NCI-H2029 treated with DMSO at 0.1 percent for 48 hours (cell line): ENCODE measurements around the gene GRIN2C.
A peak's percentile ranks its signal among the peaks of the same experiment; 100 is the strongest.
"Not testable (repeated sequence)": the region's sequence is repeated elsewhere in the genome, so short reads cannot be mapped to it uniquely, and the experiment has no call there.

Experiments
- DNase-seq: peaks from one replicate; lab custom pipeline; 2025; lab: John Stamatoyannopoulos, UW

Gene GRIN2C

DNA sequence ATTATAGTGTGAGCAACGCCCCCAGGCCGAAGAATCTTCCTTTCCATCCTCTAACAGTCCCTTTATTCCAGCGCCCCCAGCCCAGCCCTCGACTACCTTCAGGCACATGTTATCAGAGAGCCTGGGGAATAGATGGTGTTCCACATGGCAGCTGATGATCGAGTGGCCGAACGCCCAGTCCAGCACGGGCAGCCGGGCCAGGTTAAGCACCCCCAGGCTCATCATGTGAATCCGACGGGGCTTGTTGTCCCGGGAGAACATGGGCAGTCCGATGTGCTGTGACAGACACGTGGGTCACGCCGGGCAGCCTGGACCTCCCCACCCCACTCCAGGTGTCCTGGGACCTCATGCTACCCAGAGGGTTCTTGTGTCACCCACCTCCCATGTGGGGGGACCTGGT lies 19.6 kb upstream of the GRIN2C start:
- no peak for DNase-seq

DNA sequence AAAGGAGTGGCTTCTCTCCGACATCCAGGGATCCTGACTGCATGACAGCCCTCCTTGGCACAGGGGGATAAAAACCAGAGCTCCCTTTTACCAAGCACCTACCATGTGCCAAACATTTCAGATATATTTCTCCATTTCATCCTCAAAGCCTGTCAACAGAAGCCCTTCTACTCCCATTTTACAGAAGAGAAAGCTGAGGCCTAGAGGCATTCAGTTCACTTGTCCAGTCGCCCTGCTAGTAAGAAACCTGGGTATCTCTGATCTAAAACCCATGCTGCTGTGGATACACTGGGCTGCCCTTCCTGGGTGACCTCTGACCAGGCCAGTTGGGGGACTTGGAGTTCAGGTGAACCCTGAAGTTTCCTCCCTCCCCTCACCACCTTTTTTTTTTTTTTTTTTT lies 19.0 kb upstream of the GRIN2C start:
- no peak for DNase-seq

DNA sequence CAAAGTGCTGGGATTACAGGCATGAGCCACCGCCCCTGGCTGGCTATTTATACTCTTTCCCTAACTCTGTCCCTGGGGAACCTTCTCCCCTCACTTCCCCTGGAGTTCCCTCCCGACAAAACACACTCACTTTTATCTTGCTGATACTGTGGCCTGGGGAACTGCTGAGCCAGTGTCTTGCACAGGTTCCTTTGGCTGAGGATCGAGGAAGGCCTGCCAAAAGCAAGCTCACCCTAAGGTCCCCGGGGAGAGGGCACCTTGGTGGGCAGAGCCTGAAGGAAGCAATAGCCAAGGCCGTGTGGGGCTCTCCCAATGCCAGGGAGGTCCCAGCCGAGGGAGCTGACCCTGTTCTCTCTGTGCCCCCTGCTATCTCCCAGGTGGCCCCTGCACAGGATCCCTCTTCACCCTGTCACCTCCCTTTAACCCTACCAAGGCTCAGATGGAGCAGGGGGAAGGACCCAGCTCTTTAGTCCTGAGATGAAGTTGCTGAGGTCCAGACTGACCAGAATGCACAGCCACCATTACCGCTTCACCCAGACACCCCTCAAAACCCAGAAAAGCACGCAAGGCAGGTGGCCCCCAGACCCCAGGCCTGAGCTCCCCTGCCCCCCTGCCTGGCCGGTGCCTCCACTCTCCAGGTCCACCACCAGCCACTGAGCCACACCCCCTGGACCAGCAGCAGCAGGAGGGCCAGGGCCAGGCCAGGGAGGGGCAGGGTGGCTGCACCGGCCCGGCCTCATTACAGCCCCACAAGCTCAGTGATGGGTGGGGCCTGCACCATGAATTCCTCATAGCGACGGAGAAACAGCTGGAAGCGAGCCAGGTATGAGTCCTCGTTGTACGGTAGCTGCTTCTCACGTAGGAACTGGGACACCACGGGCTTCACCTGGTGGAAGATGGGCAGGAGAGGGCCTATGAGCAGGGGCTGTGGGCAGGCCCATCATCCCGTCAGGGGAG lies 18.2 kb upstream of the GRIN2C start:
- no peak for DNase-seq

DNA sequence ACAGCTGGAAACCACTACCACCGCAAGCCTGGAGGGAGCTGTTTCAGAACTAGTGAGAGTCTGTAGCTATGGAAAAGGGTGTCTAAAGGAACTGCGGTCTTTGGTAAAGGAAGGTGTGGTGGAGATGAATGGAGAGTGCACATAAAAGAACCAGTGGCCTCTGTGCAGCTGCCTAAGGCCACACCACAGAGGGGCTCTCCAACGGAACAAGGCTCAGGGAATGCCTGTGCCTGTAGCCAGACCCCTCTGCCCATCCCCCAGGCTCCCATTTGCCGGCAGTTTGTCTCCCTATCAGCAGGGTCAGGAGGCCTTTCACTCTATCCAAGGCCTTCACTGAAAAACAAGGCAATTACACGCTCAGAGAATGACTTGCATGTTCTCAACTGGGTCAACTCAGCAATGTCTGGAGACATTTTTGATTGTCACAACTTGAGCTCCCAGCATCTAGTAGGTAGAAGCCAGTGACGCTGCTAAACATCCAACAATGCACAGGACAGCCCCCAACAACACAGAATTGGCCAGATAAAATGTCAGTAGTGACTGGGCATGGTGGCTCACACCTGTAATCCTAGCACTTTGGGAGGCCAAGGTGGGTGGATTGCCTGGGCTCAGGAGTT lies 16.4 kb upstream of the GRIN2C start:
- DNase-seq: no peak

DNA sequence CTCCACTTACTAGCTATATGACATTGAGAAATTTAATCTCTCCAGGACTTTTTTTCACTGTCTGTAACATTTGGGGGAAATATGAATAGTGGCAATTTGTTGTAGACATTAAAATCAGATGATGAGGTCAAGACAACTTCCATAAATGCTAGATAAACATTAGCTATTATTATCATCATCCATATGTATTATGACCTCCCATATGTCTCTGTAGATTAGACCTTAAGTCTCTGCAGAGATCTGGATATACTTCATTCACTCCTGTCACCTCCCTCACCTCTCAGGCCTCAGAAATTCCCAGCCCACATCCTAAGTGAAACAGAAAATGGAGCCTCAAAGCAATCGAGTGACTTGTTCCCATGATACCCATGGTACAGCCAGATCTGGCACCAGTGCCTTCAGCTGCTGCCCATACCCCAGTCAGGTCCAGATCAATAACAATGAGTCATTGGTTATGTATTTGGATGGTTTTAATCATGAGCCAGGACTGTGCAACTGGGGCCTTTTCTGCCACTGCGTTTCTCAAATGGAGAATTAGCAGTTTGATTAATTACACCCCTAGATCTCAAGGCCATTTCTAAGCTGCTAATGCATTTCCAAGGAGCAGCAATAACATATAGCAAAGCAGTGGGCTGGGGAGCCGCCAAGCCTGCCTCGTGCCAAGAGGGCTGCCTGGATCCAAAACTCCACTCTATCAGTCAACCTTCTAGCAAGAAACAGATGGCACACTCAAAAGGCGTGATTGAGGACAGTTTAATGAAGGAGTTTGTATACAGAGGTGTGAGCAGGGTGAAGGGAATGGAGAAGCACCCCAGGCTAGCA lies 15.7 kb upstream of the GRIN2C start:
- no peak for DNase-seq

DNA sequence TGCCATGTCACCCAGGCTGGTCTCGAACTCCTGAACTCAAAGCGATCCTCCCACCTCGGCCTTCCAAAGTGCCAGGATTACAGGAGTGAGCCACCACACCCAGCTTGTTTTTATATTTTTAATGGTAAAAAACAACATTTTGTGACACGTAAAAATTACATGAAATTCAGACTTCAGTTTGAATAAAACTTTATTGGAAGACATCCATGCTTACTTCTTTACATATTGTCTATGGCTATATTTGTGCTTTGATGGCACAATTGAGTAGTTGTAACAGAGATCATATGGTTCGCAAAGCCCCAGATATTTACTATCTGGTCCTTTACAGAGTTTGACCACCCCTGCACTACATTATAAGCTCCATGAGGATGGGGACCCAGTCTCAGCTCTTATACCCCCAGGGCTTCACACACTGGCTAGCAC lies 14.9 kb upstream of the GRIN2C start:
- no peak for DNase-seq

DNA sequence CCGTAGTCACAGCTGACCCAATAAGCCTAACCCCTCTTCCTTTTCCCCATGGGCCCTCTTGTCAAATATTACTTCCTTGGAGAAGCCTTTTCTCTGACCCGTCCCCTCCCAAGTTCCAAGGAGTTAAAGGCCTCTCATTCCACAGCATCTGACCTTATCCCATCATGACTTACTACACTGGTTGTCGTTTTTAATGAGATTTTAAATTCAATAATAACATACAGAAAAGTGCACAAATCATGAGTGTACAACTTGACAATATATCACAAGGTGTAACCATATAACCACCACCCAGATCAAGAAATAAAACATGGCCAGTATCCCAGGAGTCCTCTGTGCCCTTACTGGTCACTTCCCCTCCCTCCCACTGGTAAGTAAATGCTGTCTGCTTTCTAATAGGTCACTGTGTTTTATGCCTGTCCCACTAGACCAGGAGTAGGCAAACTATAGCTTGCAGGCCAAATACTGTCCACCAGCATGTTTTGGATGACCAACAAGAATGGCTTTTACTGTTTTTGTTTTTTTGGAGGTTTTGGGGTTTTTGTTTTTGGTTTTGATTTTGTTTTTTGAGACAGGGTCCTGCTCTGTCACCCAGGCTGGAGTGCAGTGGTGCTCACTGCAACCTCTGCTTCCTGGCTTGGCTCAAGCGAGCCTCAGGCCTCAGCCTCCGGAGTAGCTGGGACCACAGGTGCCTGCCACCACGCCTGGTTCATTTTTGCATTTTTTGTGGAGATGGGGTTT lies 14.4 kb upstream of the GRIN2C start:
- no peak for DNase-seq

DNA sequence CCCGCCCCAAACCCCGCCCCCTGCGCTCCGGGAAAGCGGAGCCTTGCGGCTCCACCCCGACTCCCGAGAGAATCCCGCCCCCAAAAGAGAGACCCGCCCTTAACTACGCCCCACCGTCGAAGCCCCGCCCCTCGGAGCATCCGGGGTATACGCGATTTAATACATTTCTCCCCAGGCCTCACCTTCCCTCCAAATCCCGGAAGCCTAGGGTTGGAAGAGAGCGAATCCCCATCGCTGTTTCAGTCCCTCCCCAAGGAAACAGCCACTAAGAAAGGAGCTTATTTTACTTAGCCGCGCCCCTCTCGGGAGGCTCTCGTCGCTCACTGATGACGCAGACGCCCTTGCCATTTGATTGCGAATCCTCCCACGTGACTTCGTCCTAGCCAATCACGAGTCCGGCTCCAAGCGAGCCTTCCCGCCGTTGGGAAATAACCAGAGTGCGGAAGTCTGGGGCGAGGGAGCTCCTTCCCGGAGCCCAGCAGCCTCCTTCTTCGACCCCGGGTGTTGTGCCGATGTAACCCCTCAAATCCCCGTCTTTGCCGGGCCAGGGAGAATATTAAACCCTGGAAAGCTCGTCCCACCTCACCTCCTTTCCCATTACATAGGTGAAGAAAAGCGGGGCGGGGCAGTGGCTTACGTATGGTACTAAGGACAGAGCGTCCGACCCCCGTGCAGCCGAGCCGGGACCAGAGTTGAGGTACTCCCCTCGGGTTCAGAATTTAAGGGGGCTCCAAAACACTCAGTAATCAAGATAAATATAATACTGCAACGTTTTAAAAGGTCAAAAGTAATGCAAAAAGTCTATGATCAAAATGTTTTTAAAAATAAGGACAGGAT lies 13.6 kb upstream of the GRIN2C start:
- DNase-seq: peak; percentile 97

DNA sequence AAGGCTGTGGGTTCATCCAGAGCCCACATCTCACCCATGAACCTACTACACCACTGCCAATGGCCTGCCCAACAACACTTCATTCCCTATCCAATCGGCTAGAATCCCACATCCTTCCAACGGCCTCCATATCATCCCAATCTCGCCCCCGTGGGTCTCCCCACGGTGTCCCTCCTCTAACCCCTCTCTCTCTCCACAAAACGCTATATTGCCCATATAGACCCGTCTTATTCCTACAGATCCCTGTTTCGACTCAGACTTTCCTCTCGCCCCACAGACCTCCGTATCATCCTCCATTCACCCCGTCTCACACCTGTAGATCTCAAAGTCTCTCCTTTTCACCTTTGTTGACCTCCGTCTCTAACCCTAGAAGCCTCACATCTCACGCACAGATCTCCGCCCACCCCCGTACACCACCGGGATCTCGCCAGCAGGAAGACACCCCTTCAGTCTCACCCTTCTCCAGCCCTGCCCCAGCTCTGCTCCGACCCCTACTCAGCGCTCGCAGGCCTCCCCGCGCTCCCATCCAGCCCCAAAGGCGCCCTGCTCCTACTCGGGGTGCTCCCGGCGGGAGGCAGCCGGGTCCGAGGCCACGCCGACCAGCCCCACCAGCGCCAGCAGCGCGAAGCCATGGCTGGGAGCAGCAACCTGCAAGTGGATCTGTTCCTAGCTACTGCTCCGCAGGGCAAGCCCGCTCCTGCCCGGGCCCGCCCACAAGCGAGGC lies 12.8 kb upstream of the GRIN2C start, which contains the start of gene FDXR:
Gene FDXR (minus strand): TSS at position 682 of the 724 bp plus-strand sequence. CDS start 50 bp downstream, at position 632.
- DNase-seq: no peak

DNA sequence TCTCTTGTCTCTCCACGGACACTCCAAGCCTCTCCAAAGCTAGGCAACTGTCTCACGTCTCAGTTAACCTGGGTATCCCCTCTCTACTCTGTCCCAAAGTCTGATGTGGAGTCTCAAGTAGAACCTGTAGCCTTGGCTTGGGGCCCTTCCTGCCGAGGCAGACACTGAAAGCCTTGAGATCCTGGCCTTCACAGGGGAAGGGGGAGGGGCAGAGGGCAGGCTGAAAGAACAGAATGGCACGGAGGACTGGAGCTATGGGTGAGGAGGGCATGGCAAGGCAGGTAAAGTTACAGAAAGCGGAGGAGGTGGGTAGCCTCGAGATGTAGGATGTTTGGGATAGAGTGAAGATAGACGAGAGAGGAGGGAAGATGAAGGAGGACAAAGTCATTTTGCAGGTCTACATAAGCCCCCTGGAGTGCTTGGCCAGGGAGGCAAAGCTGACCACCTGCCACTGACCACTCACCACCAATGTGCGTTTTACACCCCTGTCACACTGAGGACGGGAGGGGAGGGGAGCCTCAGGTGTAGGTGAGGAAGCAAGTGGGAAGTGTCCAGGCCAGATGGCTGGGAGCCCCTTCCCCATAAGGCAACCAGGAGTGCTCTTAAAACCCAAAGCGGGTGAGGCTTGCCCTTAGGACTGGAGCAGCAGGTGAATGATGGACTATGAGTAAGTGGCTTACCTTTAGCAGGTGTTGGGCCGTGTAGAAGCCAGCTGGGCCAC lies 11.8 kb upstream of the GRIN2C start:
- no peak for DNase-seq

DNA sequence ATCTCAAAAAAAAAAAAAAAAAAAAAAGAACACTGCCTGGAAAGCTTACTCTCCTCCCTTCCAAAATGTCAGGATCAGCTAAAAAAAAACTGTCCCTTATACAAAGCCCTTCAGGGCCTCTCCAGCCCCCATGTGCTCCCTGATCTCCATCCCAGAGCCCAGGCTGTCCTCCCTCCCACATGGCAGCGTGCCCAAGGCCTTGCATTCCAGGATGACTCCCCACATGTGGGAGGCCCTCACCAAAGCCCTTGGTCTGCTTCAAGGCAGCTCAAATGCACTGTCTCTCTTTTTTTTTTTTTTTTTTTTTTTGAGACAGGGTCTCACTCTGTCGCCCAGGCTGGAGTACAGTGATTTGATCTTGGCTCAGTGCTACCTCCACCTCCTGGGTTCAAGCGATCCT lies 10.8 kb upstream of the GRIN2C start:
- DNase-seq: no peak

DNA sequence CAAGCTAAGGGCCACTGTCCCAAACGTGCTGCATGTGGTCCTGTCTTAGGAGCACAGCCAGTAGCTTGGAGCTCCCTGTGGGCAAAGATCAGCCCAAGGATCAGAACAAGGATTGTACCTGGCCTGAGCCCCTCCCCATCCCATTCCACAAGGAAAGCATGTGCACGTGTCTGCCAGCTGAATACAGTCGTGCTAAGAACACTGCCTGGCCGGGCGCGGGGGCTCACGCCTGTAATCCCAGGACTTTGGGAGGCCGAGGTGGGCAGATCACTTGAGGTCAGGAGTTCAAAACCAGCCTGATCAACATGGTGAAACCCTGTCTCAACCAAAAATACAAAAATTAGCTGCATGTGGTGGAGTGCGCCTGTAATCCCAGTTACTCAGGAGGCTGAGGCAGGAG lies 10.3 kb upstream of the GRIN2C start:
- DNase-seq: not testable (repeated sequence)

DNA sequence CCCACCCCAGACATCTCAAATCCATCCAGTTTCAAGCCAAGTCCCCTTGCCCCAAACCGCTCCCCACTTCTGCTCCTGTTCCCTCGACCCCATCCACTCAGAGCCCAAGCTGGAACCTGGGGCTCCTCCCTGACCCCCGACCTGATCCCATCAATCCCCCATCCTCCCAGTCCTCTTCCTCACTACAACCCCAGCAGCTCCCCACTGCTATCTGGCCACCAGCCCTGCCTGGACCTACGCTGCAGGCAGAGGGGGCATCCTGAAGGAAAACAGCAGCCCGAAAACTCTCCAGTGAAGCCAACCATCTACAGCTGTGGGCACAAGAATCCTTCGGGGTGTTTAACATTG lies 9.2 kb upstream of the GRIN2C start:
- DNase-seq: no peak

DNA sequence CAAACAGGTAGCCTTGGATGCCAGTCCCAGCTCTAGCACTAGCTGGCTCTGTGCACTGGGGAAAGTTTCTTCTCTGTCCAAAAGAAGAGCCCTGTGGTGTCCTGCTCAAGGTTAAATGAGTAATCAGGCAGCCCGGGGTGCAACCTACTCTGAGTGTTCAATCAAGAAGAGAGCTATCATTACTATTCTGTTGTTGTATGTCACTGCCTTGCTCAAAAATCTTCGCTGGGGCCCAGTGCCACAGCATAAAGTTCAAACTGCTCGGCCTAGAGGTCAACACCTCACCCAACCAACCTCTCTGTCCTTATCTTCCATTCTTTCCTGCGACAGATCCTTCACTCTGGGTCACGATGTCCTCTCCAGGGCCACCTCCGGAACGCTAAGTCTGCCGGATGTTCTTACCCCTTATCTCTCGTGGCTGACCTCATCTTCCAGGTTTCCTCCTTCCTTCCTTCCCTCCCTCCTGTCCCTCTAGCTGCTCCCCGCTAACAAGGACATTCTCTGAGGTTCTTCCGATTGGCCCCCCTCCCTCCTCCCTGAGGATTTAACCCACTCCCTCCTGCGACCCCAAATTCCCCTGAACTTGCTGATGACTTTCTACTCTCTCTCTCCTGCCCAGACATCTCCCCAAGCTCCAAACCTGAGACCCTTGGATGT lies 8.7 kb upstream of the GRIN2C start:
- no peak for DNase-seq

DNA sequence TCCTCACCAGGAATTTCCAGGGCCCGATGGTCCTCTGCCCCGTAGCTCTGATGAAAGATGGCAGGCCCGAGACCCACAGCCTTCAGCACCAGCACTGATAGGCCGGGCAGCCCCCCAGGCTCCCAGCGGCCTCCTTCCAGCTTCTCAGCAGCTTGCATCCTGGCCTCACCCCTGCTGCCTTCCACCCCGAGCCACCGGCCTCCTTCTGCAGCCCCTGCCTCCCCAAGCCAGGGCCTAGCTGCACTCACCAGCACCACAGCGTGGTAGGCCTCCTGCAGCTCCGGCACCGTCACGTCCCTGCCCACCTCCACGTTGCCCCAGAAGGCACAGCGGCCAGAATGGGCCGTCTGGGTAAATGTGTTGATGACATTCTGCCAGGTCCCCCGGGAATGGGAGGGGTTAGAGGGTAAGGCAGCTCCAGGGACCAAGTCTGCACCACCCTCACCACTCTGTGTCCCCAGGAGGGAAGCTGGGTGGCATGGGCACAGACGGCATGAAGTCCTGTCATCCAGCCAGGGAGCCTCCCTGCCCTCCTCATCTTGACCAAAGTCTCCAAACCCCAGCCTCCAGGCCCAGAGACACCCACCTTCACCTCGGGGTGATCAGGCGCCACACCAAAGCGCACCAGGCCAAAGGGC lies 6.6 kb upstream of the GRIN2C start:
- DNase-seq: no peak

DNA sequence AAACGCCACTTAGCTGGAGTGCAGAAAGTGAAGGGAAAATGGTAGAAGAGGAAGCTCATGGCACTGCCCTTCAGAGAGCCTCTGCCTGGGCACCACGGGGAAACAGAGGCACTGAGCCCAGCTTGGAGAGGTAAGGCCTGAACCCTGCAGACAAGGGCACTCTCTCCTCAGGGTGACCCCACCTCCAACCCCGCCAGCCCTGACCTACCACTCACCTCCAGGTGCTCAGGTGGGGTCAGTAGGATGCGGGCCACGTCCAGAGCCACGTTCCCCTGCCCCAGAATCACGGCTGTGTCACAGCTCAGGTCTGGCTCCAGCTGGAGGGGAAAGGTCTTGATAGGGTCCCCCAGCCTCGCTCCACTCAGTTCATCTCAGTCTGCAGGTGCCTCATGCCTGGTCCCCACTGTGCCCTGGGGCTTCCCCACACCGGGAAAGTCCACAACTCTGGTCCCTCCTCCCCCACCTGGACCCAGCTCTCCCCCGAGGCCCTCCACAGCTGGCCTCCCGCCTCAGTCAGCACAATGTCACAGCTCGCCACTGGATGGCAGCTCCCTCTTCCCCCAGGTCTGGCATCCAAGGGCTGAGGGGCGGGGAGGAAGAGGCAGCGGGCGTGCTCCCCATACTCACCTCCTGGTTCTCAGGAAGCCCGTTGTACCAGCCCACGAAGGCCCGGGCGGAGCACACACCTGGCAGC lies 6.0 kb upstream of the GRIN2C start:
- DNase-seq: no peak

DNA sequence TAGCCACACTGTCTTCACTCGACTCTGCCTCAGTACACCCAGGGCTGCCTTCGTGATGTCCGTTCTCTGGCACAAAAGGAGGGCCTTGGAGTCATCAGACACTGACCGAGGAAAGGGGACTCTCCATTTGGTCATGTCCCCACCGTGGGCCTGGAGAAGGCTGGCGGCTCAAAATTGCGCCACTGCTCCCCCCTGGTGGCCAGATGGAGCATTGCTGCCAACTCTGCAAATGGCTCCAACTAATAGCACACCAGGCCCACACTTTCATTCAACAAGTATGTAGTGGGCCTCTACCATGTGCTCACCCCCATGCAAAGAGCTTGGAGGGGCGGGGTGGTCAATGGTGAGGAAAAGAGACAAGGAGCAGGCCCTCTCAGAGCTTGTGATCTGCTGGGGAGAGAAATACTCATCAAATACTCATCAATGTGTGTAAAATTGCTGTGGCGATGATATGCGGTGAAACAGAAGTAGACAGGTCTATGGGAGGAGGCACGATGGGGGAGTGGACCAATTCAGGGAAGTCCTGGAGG lies 5.2 kb upstream of the GRIN2C start:
- no peak for DNase-seq
